GM12873 (cell line): ENCODE measurements around the gene ARHGAP42.

Source experiments
- TF ChIP-seq, protein P1 (sequence below): IDR thresholded peaks from 2 replicates; pipeline ENCODE4 v1.5.1; 2012; ENCODE audit warnings: low read depth, mild to moderate bottlenecking, moderate library complexity, low read length, control low read depth; ENCODE audit not compliant: insufficient read depth; ENCODE audit errors: missing control alignments

Gene ARHGAP42

GRCh38 chr11:100739666-100740065 is 52.6 kb downstream of the ARHGAP42 start:
- TF ChIP-seq, protein P1, sequence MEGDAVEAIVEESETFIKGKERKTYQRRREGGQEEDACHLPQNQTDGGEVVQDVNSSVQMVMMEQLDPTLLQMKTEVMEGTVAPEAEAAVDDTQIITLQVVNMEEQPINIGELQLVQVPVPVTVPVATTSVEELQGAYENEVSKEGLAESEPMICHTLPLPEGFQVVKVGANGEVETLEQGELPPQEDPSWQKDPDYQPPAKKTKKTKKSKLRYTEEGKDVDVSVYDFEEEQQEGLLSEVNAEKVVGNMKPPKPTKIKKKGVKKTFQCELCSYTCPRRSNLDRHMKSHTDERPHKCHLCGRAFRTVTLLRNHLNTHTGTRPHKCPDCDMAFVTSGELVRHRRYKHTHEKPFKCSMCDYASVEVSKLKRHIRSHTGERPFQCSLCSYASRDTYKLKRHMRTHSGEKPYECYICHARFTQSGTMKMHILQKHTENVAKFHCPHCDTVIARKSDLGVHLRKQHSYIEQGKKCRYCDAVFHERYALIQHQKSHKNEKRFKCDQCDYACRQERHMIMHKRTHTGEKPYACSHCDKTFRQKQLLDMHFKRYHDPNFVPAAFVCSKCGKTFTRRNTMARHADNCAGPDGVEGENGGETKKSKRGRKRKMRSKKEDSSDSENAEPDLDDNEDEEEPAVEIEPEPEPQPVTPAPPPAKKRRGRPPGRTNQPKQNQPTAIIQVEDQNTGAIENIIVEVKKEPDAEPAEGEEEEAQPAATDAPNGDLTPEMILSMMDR = no peak

DNA sequence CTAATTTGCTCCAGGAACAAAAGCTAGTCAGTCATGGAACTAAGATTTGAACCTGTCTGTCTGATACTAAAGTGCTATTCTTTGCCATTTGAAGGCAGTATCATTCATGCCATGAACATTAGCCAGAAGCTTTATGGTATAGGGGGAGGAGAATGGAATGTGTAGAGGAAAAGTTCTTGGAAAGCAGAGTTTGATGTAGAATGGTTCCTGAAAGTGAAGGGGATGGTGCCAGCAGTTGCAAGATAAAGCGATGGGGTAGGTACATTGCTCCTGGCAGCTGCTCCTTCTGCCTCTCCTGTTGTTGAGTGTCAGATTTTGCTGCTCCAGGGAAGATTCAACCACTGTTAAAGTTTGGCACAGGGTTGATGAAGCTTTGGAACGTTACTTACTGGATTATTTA is 53.4 kb downstream of the ARHGAP42 start:
- TF ChIP-seq, protein P1 = no peak

- TF ChIP-seq, protein P1 = no peak
These were observed 55.0 kb downstream of the ARHGAP42 start for GRCh38 chr11:100741866-100742625.

GRCh38 chr11:100746448-100746847 is 59.4 kb downstream of the ARHGAP42 start:
- TF ChIP-seq, protein P1 = no peak

GRCh38 chr11:100748153-100748552 is 61.1 kb downstream of the ARHGAP42 start:
- TF ChIP-seq, protein P1 = no peak

DNA sequence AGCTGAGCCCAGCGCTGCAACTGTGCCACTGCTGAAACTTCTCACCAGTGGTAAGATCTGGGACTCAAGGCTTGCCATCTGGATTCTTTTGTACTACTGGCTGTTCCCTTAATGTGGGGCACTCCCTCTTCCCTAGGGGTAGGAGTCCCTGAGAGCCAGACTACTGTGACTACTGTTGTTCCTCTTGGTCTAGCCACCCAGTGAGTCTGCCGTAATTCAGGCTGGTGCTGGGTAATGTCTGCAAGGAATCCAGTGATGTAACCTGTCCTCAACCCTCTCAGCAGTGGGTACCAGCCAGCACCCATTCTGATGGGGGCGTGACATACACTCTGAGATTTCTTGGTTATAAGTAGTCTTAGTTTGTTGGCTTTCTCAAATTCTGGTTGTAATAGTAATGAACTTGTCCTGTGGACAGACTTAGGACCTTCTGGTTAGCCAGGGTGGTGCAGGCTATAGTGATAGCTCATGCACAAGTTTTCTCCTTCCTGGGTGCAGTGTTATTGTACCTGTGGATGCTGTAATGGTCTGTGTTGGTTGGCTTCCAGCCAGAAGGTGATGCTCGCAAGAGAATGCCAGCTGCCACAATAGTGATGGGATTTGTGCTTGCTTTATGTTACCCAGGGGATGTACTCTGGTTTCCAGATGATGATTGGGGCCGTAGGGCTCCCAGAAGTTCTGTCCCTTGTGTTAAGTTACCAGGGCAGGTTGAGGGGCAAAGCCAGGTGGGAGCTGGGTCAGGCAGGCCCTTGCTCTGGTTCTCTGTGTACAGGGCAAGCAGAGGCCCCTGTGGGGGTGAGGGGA is 65.5 kb downstream of the ARHGAP42 start:
- TF ChIP-seq, protein P1 = no peak

GRCh38 chr11:100753172-100753543 is 66.1 kb downstream of the ARHGAP42 start:
- TF ChIP-seq, protein P1 = no peak
